Caco-2 (cell line): ENCODE measurements around the gene PES1. TPM values are rescaled to one million over a fixed set of nuclear protein-coding genes. Genes with fewer than 3 reads are reported as not detected.
"Not testable (repeated sequence)": the region's sequence is repeated elsewhere in the genome, so short reads cannot be mapped to it uniquely, and the experiment has no call there.

ENCODE experiments used
- BruUV-seq: library from RNA; stranded (reverse); fragments of 400-500 nt; replicated peaks from 2 replicates; lab custom pipeline; 2021; lab: Mats Ljungman, UMichigan
- CTCF ChIA-PET: fragments of 300-600 bp; sonication (Branson Sonifier 250); formaldehyde crosslinking; loops from one replicate; lab custom pipeline; 2022; ENCODE audit warnings: antibody characterized with exemption; lab: Charles Lee
- POLR2A ChIA-PET: fragments of 300-600 bp; sonication (Branson Sonifier 250); formaldehyde crosslinking; loops from one replicate; lab custom pipeline; 2022; ENCODE audit warnings: antibody characterized with exemption; lab: Charles Lee
- DNase-seq, 2 experiments: peaks; one replicate each; pipeline versions ENCODE4 v3.0.0 to v3.0.0-alpha.2; 2020 to 2022
- H3K27me3 ChIP-seq: replicated peaks from 2 replicates; pipeline ENCODE4 v1.6.0; 2011; ENCODE audit warnings: low read length; ENCODE audit not compliant: control insufficient read depth, insufficient read depth
- H3K36me3 ChIP-seq: 2 replicates; pipeline ENCODE4 v1.5.1; 2011; ENCODE audit warnings: low read length; ENCODE audit not compliant: control insufficient read depth, insufficient read depth
- H3K4me1 ChIP-seq: fragments of 250-450 bp; sonication (Bioruptor Pico); 2 replicates; pipeline ENCODE4 v1.5.1; 2020; ENCODE audit warnings: mild to moderate bottlenecking
- H3K4me3 ChIP-seq: 2 replicates; pipeline ENCODE4 v1.5.1; 2011; ENCODE audit warnings: low read depth, mild to moderate bottlenecking, control low read depth, low read length
- H3K9me3 ChIP-seq: fragments of 250-450 bp; sonication (Bioruptor Pico); 2 replicates; pipeline ENCODE4 v1.5.1; 2020; ENCODE audit warnings: mild to moderate bottlenecking, moderate library complexity
- H3K27ac Mint-ChIP-seq: one replicate; pipeline ENCODE4 v1.8.0; 2022; ENCODE audit warnings: mixed read lengths; ENCODE audit not compliant: unreplicated experiment
- H3K27me3 Mint-ChIP-seq: one replicate; pipeline ENCODE4 v1.8.0; 2022; ENCODE audit warnings: mixed read lengths; ENCODE audit not compliant: insufficient read depth, unreplicated experiment
- H3K36me3 Mint-ChIP-seq: one replicate; pipeline ENCODE4 v1.8.0; 2022; ENCODE audit warnings: mild to moderate bottlenecking, mixed read lengths; ENCODE audit not compliant: insufficient read depth, unreplicated experiment
- H3K4me1 Mint-ChIP-seq: one replicate; pipeline ENCODE4 v1.8.0; 2022; ENCODE audit warnings: low read depth, mixed read lengths; ENCODE audit not compliant: unreplicated experiment
- H3K4me3 Mint-ChIP-seq: one replicate; pipeline ENCODE4 v1.8.0; 2022; ENCODE audit warnings: mild to moderate bottlenecking, moderate library complexity, mixed read lengths; ENCODE audit not compliant: unreplicated experiment
- H3K9me3 Mint-ChIP-seq: one replicate; pipeline ENCODE4 v1.8.0; 2022; ENCODE audit warnings: mixed read lengths; ENCODE audit not compliant: unreplicated experiment
- CTCF ChIP-seq, 2 experiments: fragments of 200-600 bp in 1 of 2; IDR thresholded peaks; 1 replicate in 1 of 2; 2 replicates in 1 of 2; pipeline versions ENCODE4 v1.5.1 to v1.8.0; 2011 to 2022; ENCODE audit warnings: antibody characterized with exemption in 1 of 2, control low read depth in 1 of 2, inconsistent platforms in 1 of 2, low read depth in 1 of 2, low read length in 1 of 2, mild to moderate bottlenecking in 1 of 2, moderate library complexity in 1 of 2; ENCODE audit not compliant: insufficient read depth in 1 of 2, severe bottlenecking in 1 of 2, unreplicated experiment in 1 of 2
- intact Hi-C: fragments of 100-400 bp; cut with micrococcal nuclease; formaldehyde crosslinking; loops from one replicate; pipeline ENCODE4 v1.10.0; 2022; ENCODE audit not compliant: unreplicated experiment
- total RNA-seq: library from RNA; stranded (reverse); gene quantifications from 2 replicates; pipeline ENCODE4 v1.2.3, GENCODE V29; 2022

The PES1 gene
- total RNA-seq, 1 experiment from 2014 or later: 110 TPM

GRCh38 chr22:30569674-30570202 is 22.0 kb downstream of the PES1 start:
- Mint-ChIP-seq H3K27me3 (no peaks in the 10 kb centered on the region), H3K4me1 (peaks cover 26% of the 10 kb centered on the region), H3K4me3 (no peak overlapping the region), H3K9me3 (no peaks in the 10 kb centered on the region), H3K36me3 (peaks cover under 1% of the 10 kb centered on the region), H3K27ac (no peak overlapping the region)
- Histone ChIP-seq H3K4me1 (peaks cover 32% of the 10 kb centered on the region), H3K27me3 (no peaks in the 10 kb centered on the region), H3K9me3 (no peaks in the 10 kb centered on the region), H3K4me3 (no peak overlapping the region), H3K36me3 (no peaks in the 10 kb centered on the region)
- intact Hi-C loops: no loop called here
- POLR2A ChIA-PET: no interaction called here
- CTCF ChIA-PET: no interaction called here
- no TSS peak for BruUV-seq
- no peak for TF ChIP-seq CTCF (IDR thresholded peaks at IDR 0.05; ENCODE audit: insufficient read depth in 1 of 2, low read depth in 1 of 2, low read length in 1 of 2, severe bottlenecking in 1 of 2, unreplicated experiment in 1 of 2)
- DNase-seq: no peak

GRCh38 chr22:30568137-30568805 is 23.4 kb downstream of the PES1 start:
- H3K9me3 Mint-ChIP-seq: no peaks in the 10 kb centered on the region
- Histone ChIP-seq H3K27me3 (no peaks in the 10 kb centered on the region), H3K9me3 (no peaks in the 10 kb centered on the region), H3K36me3 (no peaks in the 10 kb centered on the region), H3K4me3 (no peak overlapping the region), H3K4me1 (peaks cover 22% of the 10 kb centered on the region)
- no peak for DNase-seq
- no peak for TF ChIP-seq CTCF (IDR thresholded peaks at IDR 0.05; ENCODE audit: insufficient read depth in 1 of 2, low read depth in 1 of 2, low read length in 1 of 2, severe bottlenecking in 1 of 2, unreplicated experiment in 1 of 2)
- H3K27me3 Mint-ChIP-seq: no peaks in the 10 kb centered on the region
- no TSS peak for BruUV-seq
- ChIA-PET POLR2A (no interaction called here), CTCF (no interaction called here)
- intact Hi-C loops: no loop called here
- no peaks in the 10 kb centered on the region for H3K36me3 Mint-ChIP-seq
- H3K4me1 Mint-ChIP-seq: peaks cover 17% of the 10 kb centered on the region
- no peak overlapping the region for H3K27ac Mint-ChIP-seq
- no peak overlapping the region for H3K4me3 Mint-ChIP-seq

GRCh38 chr22:30567277-30567676 is 24.4 kb downstream of the PES1 start:
- intact Hi-C loops, H3K4me3 ChIP-seq, POLR2A ChIA-PET, H3K9me3 ChIP-seq, H3K27me3 ChIP-seq, H3K27me3 Mint-ChIP-seq, H3K9me3 Mint-ChIP-seq, H3K36me3 ChIP-seq, H3K36me3 Mint-ChIP-seq, DNase-seq, H3K27ac Mint-ChIP-seq, H3K4me1 Mint-ChIP-seq, BruUV-seq, CTCF ChIA-PET, H3K4me3 Mint-ChIP-seq: not testable (repeated sequence)
- peaks cover 12% of the 10 kb centered on the region for H3K4me1 ChIP-seq
